Measurements from ENCODE around the gene COA1.

COA1 gene

DNA sequence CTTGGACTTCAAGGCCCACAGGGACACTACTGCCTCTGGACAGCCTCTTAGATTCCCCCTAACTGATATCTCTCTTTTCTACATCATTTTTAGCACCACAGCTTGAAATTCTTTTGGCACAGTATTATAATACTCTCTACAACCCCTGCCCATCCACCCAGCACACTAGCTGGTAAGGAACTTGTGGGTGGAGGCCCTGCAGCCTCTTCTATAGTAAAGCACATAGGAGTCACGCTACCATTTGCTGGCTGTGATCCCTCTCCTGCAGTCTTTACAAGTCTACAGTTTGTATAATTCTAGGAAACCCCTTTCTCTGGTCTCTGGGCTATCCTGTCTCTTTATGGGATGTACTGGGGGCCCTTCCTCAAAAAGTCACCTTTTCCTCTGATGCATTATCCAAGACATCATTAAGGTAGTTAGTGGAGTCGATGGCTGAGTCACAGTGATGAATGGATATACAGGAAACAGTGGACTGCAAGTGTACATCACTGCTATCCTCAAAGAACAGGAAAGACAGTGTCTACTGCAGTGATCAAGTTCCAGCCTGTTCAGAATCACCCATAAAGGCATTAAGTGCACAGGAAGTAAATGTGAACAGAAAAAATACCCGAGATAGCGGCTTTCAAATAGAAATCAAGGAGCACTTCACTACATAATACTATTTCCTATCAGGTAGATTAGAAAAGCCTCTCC, 92.1 kb downstream of the COA1 start:
- peak; percentile 96 for DNase-seq (ENCODE audit: low read depth)
- H3K4me3 ChIP-seq (ENCODE audit: low read length) = no peak overlapping the region
- TF ChIP-seq, protein P1, sequence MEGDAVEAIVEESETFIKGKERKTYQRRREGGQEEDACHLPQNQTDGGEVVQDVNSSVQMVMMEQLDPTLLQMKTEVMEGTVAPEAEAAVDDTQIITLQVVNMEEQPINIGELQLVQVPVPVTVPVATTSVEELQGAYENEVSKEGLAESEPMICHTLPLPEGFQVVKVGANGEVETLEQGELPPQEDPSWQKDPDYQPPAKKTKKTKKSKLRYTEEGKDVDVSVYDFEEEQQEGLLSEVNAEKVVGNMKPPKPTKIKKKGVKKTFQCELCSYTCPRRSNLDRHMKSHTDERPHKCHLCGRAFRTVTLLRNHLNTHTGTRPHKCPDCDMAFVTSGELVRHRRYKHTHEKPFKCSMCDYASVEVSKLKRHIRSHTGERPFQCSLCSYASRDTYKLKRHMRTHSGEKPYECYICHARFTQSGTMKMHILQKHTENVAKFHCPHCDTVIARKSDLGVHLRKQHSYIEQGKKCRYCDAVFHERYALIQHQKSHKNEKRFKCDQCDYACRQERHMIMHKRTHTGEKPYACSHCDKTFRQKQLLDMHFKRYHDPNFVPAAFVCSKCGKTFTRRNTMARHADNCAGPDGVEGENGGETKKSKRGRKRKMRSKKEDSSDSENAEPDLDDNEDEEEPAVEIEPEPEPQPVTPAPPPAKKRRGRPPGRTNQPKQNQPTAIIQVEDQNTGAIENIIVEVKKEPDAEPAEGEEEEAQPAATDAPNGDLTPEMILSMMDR (IDR thresholded peaks at IDR 0.05; ENCODE audit: insufficient read depth, low read depth, low read length, missing control alignments) = no peak

DNA sequence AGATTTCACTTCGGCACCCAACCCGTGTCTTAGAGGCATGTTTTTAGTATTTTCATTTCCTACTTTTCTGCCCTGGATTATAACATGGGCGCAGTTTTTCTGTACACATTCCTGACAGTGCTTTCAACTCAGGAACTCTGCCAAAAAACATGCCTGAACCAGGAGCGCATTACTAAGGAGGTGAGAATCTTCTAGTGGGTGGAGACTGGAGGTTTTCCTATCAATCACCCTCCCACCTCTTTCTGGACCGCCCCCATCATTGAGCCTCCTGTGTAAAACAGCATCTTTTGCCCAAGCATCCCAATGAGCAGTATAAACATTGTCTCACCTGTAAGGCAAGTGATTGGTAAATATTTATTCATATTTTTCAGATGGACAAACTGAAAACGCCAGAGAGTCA, 93.2 kb downstream of the COA1 start:
- TF ChIP-seq, protein P1 (IDR thresholded peaks at IDR 0.05; ENCODE audit: insufficient read depth, low read depth, low read length, missing control alignments) = no peak
- no peak overlapping the region for H3K4me3 ChIP-seq (ENCODE audit: low read length)
- peak; percentile 98 for DNase-seq (ENCODE audit: low read depth)

DNA sequence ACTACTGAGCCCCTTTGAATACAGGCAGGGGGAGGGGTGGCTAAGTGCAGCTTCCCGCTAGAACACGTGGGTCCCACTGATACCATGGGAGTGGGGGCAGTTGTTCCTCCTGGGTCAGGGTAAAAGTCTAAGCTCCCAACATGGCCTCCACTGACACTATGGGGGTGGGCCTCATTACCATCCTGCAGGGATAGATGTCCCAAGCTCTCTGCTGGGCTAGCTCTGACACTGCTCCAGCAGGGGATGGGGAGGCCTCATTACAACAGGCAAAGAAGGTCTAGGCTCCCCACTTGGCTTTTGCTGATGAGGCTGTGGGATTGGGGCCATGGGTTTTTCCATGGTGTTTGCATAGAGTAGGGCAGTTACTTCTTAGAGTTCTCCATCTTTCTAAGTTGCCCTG, 94.9 kb downstream of the COA1 start:
- DNase-seq (ENCODE audit: low read depth) = no peak
- no peak overlapping the region for H3K4me3 ChIP-seq (ENCODE audit: low read length)
- TF ChIP-seq, protein P1 (IDR thresholded peaks at IDR 0.05; ENCODE audit: insufficient read depth, low read depth, low read length, missing control alignments) = no peak

- DNase-seq (ENCODE audit: low read depth) = no peak
- TF ChIP-seq, protein P1 (IDR thresholded peaks at IDR 0.05; ENCODE audit: insufficient read depth, low read depth, low read length, missing control alignments) = no peak
- H3K4me3 ChIP-seq (ENCODE audit: low read length) = no peak overlapping the region
These were observed 96.6 kb downstream of the COA1 start for GRCh38 chr7:43632746-43633145.

- TF ChIP-seq, protein P1 (IDR thresholded peaks at IDR 0.05; ENCODE audit: insufficient read depth, low read depth, low read length, missing control alignments) = no peak
- DNase-seq (ENCODE audit: low read depth) = no peak
- H3K4me3 ChIP-seq (ENCODE audit: low read length) = no peak overlapping the region
These were observed 97.8 kb downstream of the COA1 start for GRCh38 chr7:43631559-43631958.

DNA sequence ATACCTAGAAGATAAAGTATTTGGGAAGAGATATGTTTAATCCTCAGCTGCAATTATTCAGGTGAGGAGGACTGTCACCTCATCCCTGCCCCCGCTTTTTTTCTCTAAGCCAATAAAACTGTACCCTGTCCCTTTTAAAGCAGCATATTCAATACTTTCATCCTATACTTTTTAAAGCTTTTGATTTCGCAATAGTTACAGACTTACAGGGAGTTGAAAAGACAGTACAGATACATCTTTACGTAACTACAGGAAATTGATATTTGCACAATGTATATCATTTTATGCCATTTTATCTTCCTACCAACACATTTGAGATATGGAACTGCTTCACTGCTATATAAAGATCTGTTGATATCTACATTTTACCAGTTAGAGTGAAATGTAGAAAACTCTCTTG, 98.8 kb downstream of the COA1 start:
- DNase-seq (ENCODE audit: low read depth) = no peak
- TF ChIP-seq, protein P1 (IDR thresholded peaks at IDR 0.05; ENCODE audit: insufficient read depth, low read depth, low read length, missing control alignments) = no peak
- no peak overlapping the region for H3K4me3 ChIP-seq (ENCODE audit: low read length)

- TF ChIP-seq, protein P1 (IDR thresholded peaks at IDR 0.05; ENCODE audit: insufficient read depth, low read depth, low read length, missing control alignments) = no peak
- no peak overlapping the region for H3K4me3 ChIP-seq (ENCODE audit: low read length)
These were observed 99.5 kb downstream of the COA1 start for GRCh38 chr7:43629857-43630256.

More at GRCh38 chr7:43629857-43630256, 99.5 kb downstream of the COA1 start:
- no peak for DNase-seq (ENCODE audit: low read depth)
